Left ventricle myocardium inferior (tissue), 1 donor: ENCODE results near the gene SPTB. TPM values are rescaled to one million over a fixed set of nuclear protein-coding genes. Genes with fewer than 3 reads are reported as not detected.
A peak's percentile ranks its signal among the peaks of the same experiment; 100 is the strongest.

Experiments used
- DNase-seq: peaks from one replicate; pipeline ENCODE4 v3.0.0-alpha.2; 2020
- H3K27ac ChIP-seq: fragments of 200-600 bp; replicated peaks from 2 replicates; pipeline ENCODE4 v1.8.0; 2021
- H3K27me3 ChIP-seq: fragments of 200-600 bp; 2 replicates; pipeline ENCODE4 v1.8.0; 2021; ENCODE audit warnings: low read depth
- H3K36me3 ChIP-seq: fragments of 200-600 bp; 2 replicates; pipeline ENCODE4 v1.8.0; 2021
- H3K4me1 ChIP-seq: fragments of 200-600 bp; 2 replicates; pipeline ENCODE4 v1.8.0; 2021
- H3K4me3 ChIP-seq: fragments of 200-600 bp; 2 replicates; pipeline ENCODE4 v1.8.0; 2021; ENCODE audit warnings: mild to moderate bottlenecking, moderate library complexity
- H3K9me3 ChIP-seq: fragments of 200-600 bp; replicated peaks from 2 replicates; pipeline ENCODE4 v1.8.0; 2021
- intact Hi-C: fragments of 100-400 bp; cut with micrococcal nuclease; formaldehyde crosslinking; loops from one replicate; pipeline ENCODE4 v1.11.0; 2022
- total RNA-seq: library from RNA; stranded (reverse); fragmentation: NEBNext Ultra II Directional; extraction: Animal tissue kit (Norgen Biotek cat#: 25700); gene quantifications from one replicate; pipeline ENCODE4 v1.2.1, GENCODE V29; 2021
- TF ChIP-seq, protein P1 (sequence below): fragments of 200-600 bp; IDR thresholded peaks from 2 replicates; pipeline ENCODE4 v1.8.0; 2021; ENCODE audit warnings: antibody characterized with exemption, mild to moderate bottlenecking, borderline replicate concordance
- donor health status: DM: no; HTN: yes; CAD: no; lungs with severe emphysema.

The SPTB gene
- total RNA-seq, 1 donor from 2014 or later: 82.2 TPM

DNA sequence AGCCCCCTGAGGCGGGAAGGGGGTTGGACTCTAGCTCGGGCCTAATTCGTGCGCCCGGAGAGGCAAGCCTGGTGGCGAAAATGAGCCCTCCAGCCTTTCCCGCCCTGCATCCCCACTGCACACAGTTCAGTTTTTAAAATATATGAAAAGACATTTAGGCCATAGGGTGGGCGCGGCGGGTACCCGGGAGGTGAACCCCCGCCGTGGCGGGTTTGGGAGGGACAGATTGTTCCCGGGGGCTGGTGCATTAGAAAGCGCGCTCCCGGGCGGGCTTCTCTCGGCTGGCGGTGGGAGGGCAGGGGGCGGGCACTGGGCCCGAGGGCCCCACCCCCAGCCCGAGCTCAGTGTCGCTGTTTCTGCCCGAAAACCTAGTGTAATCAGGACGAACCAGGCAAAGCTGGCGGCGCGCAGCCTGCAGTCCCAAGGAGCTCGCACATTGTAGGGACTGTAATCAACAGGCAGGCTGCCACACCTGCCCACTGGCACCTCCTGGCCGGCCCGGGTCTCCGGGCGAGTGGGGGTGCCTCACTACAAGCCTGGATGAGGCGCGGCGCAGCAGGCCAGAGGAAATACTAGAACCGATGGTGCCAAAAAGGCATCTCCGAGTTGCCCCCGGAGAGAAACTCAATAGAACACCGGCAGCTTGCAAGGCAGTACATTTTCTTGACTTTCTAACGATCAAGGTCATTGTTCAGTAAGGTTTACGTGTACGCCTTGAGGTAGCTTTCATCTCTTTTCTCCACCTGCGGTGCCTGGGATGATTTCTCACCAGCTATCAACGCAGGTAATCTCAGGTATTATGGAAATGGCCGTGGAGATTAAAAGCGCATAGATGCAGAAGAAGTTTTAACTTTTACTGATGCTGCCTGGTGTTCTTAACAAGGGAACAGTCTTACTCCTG, 764 bp upstream of the SPTB start:
- Histone ChIP-seq H3K27ac (peak overlapping the region; percentile 93), H3K4me1 (peaks cover 48% of the 10 kb centered on the region), H3K27me3 (peaks cover 61% of the 10 kb centered on the region), H3K9me3 (no peaks in the 10 kb centered on the region), H3K36me3 (no peaks in the 10 kb centered on the region), H3K4me3 (peak overlapping the region; percentile 76)
- TF ChIP-seq, protein P1, sequence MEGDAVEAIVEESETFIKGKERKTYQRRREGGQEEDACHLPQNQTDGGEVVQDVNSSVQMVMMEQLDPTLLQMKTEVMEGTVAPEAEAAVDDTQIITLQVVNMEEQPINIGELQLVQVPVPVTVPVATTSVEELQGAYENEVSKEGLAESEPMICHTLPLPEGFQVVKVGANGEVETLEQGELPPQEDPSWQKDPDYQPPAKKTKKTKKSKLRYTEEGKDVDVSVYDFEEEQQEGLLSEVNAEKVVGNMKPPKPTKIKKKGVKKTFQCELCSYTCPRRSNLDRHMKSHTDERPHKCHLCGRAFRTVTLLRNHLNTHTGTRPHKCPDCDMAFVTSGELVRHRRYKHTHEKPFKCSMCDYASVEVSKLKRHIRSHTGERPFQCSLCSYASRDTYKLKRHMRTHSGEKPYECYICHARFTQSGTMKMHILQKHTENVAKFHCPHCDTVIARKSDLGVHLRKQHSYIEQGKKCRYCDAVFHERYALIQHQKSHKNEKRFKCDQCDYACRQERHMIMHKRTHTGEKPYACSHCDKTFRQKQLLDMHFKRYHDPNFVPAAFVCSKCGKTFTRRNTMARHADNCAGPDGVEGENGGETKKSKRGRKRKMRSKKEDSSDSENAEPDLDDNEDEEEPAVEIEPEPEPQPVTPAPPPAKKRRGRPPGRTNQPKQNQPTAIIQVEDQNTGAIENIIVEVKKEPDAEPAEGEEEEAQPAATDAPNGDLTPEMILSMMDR: peak; percentile 28
- peak; percentile 49 for DNase-seq
- intact Hi-C loops: no loop called here

DNA sequence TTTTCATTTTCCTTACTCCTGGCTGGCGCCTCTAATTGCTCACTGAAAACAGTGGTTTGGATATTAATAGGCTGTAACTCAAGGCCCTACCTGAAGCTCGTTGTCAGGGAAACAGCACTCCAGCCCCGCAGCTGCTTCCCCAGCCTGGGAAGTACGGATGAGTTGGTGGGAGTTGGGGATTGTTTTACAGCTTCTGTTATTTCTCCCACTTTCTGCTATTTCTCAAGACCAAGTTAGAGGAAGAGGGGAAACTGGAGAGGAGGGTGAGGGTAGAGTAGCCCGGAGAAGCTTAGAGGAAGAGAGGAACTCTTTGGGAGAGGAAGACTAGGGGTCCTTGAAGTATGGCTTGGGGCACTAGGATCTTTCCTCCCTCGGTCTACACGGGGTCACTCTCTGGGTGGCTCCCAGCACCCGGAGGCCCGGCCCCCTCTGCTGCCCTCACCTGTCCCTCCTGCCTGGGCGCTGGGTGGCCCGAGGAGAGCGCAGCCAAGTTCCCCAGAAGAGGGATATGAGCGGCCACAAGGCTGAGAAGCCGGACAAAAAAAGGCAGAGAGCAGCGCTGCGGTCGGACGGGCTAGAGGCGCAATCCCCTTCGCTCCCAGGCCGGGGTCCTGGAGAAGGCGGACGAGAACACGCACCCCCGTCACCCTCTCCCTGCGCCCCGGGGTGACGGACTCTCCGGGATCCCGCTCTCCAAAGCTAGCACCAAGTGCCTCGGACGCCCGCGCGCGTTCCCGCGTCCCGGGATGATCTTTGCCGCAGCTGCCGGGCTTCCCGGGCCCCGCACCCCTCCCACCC, 671 bp downstream of the SPTB start:
- intact Hi-C loops: no loop called here
- DNase-seq: no peak
- no peaks in the 10 kb centered on the region for H3K36me3 ChIP-seq
- peaks cover 65% of the 10 kb centered on the region for H3K27me3 ChIP-seq
- TF ChIP-seq, protein P1: no peak
- H3K9me3 ChIP-seq: no peaks in the 10 kb centered on the region
- H3K4me1 ChIP-seq: peaks cover 54% of the 10 kb centered on the region
- peak overlapping the region; percentile 93 for H3K27ac ChIP-seq
- H3K4me3 ChIP-seq: peak overlapping the region; percentile 76

DNA sequence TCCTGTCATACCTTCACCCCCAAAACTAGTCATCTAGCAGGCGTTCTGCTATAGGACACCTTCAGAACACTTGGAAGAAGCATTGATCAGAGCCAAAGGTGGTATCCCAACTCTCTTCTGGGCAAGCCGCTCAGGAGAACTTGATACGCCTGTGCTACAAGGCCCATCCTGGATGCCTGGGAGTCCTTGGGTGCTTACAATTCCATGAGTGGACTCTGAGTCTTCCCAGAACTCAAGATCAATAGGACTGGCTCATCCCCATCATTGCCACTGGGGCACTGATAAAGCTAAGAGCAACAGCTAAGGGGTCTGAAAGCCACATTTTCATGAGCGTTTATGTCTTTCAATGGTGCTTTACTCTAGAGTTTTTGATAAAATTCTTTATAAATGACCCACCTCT, 1.9 kb downstream of the SPTB start:
- DNase-seq: no peak
- Histone ChIP-seq H3K9me3 (no peaks in the 10 kb centered on the region), H3K27me3 (peaks cover 64% of the 10 kb centered on the region), H3K27ac (no peak overlapping the region), H3K36me3 (no peaks in the 10 kb centered on the region), H3K4me1 (peaks cover 54% of the 10 kb centered on the region), H3K4me3 (peak overlapping the region; percentile 76)
- intact Hi-C loops: no loop called here
- TF ChIP-seq, protein P1: no peak

GRCh38 chr14:64875350-64875749, 4.4 kb downstream of the SPTB start:
- Histone ChIP-seq H3K27ac (no peak overlapping the region), H3K36me3 (no peaks in the 10 kb centered on the region), H3K9me3 (no peaks in the 10 kb centered on the region), H3K4me3 (no peak overlapping the region), H3K4me1 (peaks cover 53% of the 10 kb centered on the region), H3K27me3 (peaks cover 39% of the 10 kb centered on the region)
- intact Hi-C loops: no loop called here
- DNase-seq: no peak
- TF ChIP-seq, protein P1: no peak

DNA sequence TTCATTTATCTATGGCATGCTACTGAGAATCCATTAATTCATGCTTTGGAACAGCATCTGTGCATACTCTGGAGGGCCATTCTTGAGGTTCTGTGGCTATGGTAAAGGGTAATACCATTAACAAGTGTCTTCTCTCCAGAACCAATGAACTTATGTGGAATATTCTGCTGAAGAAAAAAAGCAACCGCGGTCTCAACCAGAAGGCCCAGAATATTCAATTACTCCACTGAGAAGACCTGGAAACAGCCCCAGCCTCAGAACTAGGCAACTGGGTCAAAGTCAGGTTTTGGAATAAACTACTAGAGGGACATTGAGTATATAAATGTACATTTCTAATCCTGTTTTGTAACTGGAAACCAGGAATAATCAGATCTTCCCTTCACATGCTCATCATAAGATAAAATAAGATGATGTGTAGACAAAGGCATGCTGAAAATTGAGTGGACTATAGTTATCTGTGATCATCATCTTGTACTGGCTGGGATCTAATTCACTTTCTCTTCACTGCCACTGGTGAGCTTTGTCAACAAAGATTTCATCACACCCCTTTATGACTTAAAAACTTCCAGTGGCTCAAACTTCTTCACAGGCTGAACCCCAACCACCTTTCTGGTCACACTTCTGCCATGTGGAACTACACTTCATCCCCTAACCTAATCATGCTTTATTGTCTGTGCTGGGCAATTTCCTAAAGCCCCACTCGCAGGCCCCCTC, 6.0 kb downstream of the SPTB start:
- Histone ChIP-seq H3K27ac (no peak overlapping the region), H3K4me1 (peaks cover 47% of the 10 kb centered on the region), H3K9me3 (no peaks in the 10 kb centered on the region), H3K36me3 (no peaks in the 10 kb centered on the region), H3K4me3 (no peak overlapping the region), H3K27me3 (peaks cover 22% of the 10 kb centered on the region)
- intact Hi-C loops: no loop called here
- TF ChIP-seq, protein P1: no peak
- no peak for DNase-seq
